Rectal smooth muscle tissue (tissue), 1 donor: Measurements from ENCODE around the gene GRM2.

ENCODE experiments used
- H3K27ac ChIP-seq: one replicate; pipeline ENCODE4 v1.7.0; 2013; ENCODE audit warnings: low read depth, low read length, inconsistent platforms
- H3K27me3 ChIP-seq: one replicate; pipeline ENCODE4 v1.7.0; 2013; ENCODE audit warnings: low read length; ENCODE audit not compliant: control insufficient read depth, insufficient read depth
- H3K36me3 ChIP-seq: one replicate; pipeline ENCODE4 v1.7.0; 2013; ENCODE audit warnings: low read length; ENCODE audit not compliant: control insufficient read depth, insufficient read depth
- H3K4me1 ChIP-seq: one replicate; pipeline ENCODE4 v1.7.0; 2013; ENCODE audit warnings: low read length; ENCODE audit not compliant: control insufficient read depth, insufficient read depth
- H3K4me3 ChIP-seq: one replicate; pipeline ENCODE4 v1.7.0; 2013; ENCODE audit warnings: low read length
- H3K9ac ChIP-seq: one replicate; pipeline ENCODE4 v1.7.0; 2013; ENCODE audit warnings: low read length

Gene GRM2

GRCh38 chr3:51673802-51674654, 32.8 kb upstream of the GRM2 start:
- H3K27me3 ChIP-seq: no peaks in the 10 kb centered on the region
- H3K27ac ChIP-seq: no peak overlapping the region
- no peak overlapping the region for H3K4me3 ChIP-seq
- H3K4me1 ChIP-seq: peaks cover 11% of the 10 kb centered on the region
- no peak overlapping the region for H3K9ac ChIP-seq
- peaks cover 9% of the 10 kb centered on the region for H3K36me3 ChIP-seq

- H3K36me3 ChIP-seq: peaks cover 11% of the 10 kb centered on the region
- no peak overlapping the region for H3K4me3 ChIP-seq
- no peak overlapping the region for H3K27ac ChIP-seq
- H3K4me1 ChIP-seq: peaks cover 11% of the 10 kb centered on the region
- no peak overlapping the region for H3K9ac ChIP-seq
- H3K27me3 ChIP-seq: no peaks in the 10 kb centered on the region
Observed at GRCh38 chr3:51675201-51675611, 31.7 kb upstream of the GRM2 start.

- Histone ChIP-seq H3K4me3 (no peak overlapping the region), H3K36me3 (peaks cover 11% of the 10 kb centered on the region), H3K27me3 (no peaks in the 10 kb centered on the region), H3K27ac (no peak overlapping the region), H3K4me1 (peaks cover 5% of the 10 kb centered on the region), H3K9ac (no peak overlapping the region)
Observed at GRCh38 chr3:51676102-51676640, 30.7 kb upstream of the GRM2 start.

- peaks cover 11% of the 10 kb centered on the region for H3K36me3 ChIP-seq
- H3K4me1 ChIP-seq: peaks cover 7% of the 10 kb centered on the region
- H3K4me3 ChIP-seq: no peak overlapping the region
- no peaks in the 10 kb centered on the region for H3K27me3 ChIP-seq
- H3K27ac ChIP-seq: no peak overlapping the region
- H3K9ac ChIP-seq: no peak overlapping the region
Observed at GRCh38 chr3:51677358-51677757, 29.5 kb upstream of the GRM2 start.

- H3K27me3 ChIP-seq: no peaks in the 10 kb centered on the region
- H3K4me1 ChIP-seq: peaks cover 5% of the 10 kb centered on the region
- H3K27ac ChIP-seq: no peak overlapping the region
- no peak overlapping the region for H3K9ac ChIP-seq
- no peak overlapping the region for H3K4me3 ChIP-seq
- peaks cover 11% of the 10 kb centered on the region for H3K36me3 ChIP-seq
Observed at GRCh38 chr3:51678186-51678585, 28.7 kb upstream of the GRM2 start.

- Histone ChIP-seq H3K4me1 (peaks cover 5% of the 10 kb centered on the region), H3K9ac (no peak overlapping the region), H3K27ac (no peak overlapping the region), H3K36me3 (peaks cover 11% of the 10 kb centered on the region), H3K4me3 (no peak overlapping the region), H3K27me3 (no peaks in the 10 kb centered on the region)
Observed at GRCh38 chr3:51678641-51679040, 28.2 kb upstream of the GRM2 start.

- no peak overlapping the region for H3K4me3 ChIP-seq
- peaks cover 11% of the 10 kb centered on the region for H3K36me3 ChIP-seq
- H3K27me3 ChIP-seq: no peaks in the 10 kb centered on the region
- H3K27ac ChIP-seq: no peak overlapping the region
- H3K4me1 ChIP-seq: peaks cover 5% of the 10 kb centered on the region
- no peak overlapping the region for H3K9ac ChIP-seq
Observed at GRCh38 chr3:51679318-51679717, 27.6 kb upstream of the GRM2 start.

GRCh38 chr3:51679777-51680176, 27.1 kb upstream of the GRM2 start:
- Histone ChIP-seq H3K27me3 (no peaks in the 10 kb centered on the region), H3K9ac (no peak overlapping the region), H3K36me3 (peaks cover 15% of the 10 kb centered on the region), H3K4me1 (peaks cover 5% of the 10 kb centered on the region), H3K27ac (no peak overlapping the region), H3K4me3 (no peak overlapping the region)

GRCh38 chr3:51680196-51680595, 26.7 kb upstream of the GRM2 start:
- no peak overlapping the region for H3K27ac ChIP-seq
- H3K9ac ChIP-seq: no peak overlapping the region
- no peak overlapping the region for H3K4me3 ChIP-seq
- peaks cover 5% of the 10 kb centered on the region for H3K4me1 ChIP-seq
- H3K27me3 ChIP-seq: no peaks in the 10 kb centered on the region
- peaks cover 14% of the 10 kb centered on the region for H3K36me3 ChIP-seq

GRCh38 chr3:51680663-51681230, 26.1 kb upstream of the GRM2 start:
- Histone ChIP-seq H3K4me1 (peaks cover 5% of the 10 kb centered on the region), H3K27me3 (no peaks in the 10 kb centered on the region), H3K36me3 (peaks cover 13% of the 10 kb centered on the region), H3K4me3 (no peak overlapping the region), H3K27ac (no peak overlapping the region), H3K9ac (no peak overlapping the region)

GRCh38 chr3:51681453-51681852, 25.4 kb upstream of the GRM2 start:
- Histone ChIP-seq H3K4me1 (peaks cover 5% of the 10 kb centered on the region), H3K9ac (no peak overlapping the region), H3K4me3 (no peak overlapping the region), H3K27me3 (no peaks in the 10 kb centered on the region), H3K27ac (no peak overlapping the region), H3K36me3 (peaks cover 13% of the 10 kb centered on the region)

- H3K36me3 ChIP-seq: peaks cover 13% of the 10 kb centered on the region
- no peak overlapping the region for H3K9ac ChIP-seq
- H3K27ac ChIP-seq: no peak overlapping the region
- no peak overlapping the region for H3K4me3 ChIP-seq
- H3K27me3 ChIP-seq: no peaks in the 10 kb centered on the region
- H3K4me1 ChIP-seq: peaks cover 5% of the 10 kb centered on the region
Observed at GRCh38 chr3:51682079-51682478, 24.8 kb upstream of the GRM2 start.
